B cell (primary cell): Measurements from ENCODE around the gene PTPRF.

ENCODE experiments used
- CTCF ChIP-seq: fragments of 200-600 bp; IDR thresholded peaks from one replicate; pipeline ENCODE4 v1.8.0; 2022; ENCODE audit warnings: antibody characterized with exemption, mild to moderate bottlenecking
- EZH2 ChIP-seq: IDR thresholded peaks from 2 replicates; pipeline ENCODE4 v1.6.1; 2012; ENCODE audit warnings: borderline replicate concordance, low read depth, mild to moderate bottlenecking, moderate library complexity, low read length; ENCODE audit not compliant: insufficient read depth, poor library complexity, severe bottlenecking

DNA sequence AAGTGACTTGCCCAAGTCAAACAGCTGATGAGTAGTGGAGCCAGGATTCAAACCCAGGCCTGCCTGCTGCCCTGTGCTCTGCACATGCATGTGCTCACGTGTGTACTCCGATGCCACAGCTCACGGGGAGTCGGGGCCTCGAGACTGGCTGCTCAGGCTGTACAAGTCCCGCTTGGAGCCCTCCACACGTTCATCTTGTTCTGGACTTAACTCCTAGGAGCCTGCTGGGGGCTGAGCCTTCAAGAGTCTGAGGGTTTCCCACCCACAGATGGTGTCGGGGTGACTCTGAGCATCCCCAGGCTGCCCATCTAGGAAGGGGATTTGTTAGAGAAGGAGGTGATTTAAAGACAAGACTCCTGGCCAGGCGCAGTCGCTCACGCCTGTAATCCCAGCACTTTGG lies 83.5 kb downstream of the PTPRF start:
- TF ChIP-seq CTCF, result no peak
- TF ChIP-seq EZH2, result no peak
